Endothelial cell of umbilical vein (primary cell): ENCODE results near the gene CIBAR2. TPM values are rescaled to one million over a fixed set of nuclear protein-coding genes. Genes with fewer than 3 reads are reported as not detected.

Experiments
- BruUV-seq: library from RNA; stranded (reverse); fragments of 400-500 nt; replicated peaks from 2 replicates; lab custom pipeline; 2021; lab: Mats Ljungman, UMichigan
- CTCF ChIA-PET: fragments of 300-600, 350-600 bp; sonication (Branson Sonifier 250); formaldehyde crosslinking; loops from one replicate; lab custom pipeline; 2021; ENCODE audit warnings: antibody characterized with exemption, inconsistent platforms; lab: Charles Lee
- POLR2A ChIA-PET: fragments of 300-600, 350-600 bp; sonication (Branson Sonifier 250); formaldehyde crosslinking; loops from one replicate; lab custom pipeline; 2021; ENCODE audit warnings: antibody characterized with exemption, inconsistent platforms; lab: Charles Lee
- DNase-seq: peaks from one replicate; pipeline ENCODE4 v3.0.0-alpha.2; 2011; ENCODE audit warnings: low read depth, low spot score
- FAIRE-seq: peaks from 2 replicates; lab custom pipeline; 2011; peaks lifted over from hg19 to GRCh38; lab: Jason Lieb, UNC
- H2AFZ ChIP-seq: 2 replicates; pipeline ENCODE4 v1.6.0; 2012; ENCODE audit warnings: low read depth, low read length, control low read depth, inconsistent platforms
- H3K27ac ChIP-seq: 2 replicates; pipeline ENCODE4 v1.5.1; 2011; ENCODE audit warnings: low read depth, mild to moderate bottlenecking, control low read depth, low read length, moderate library complexity; ENCODE audit not compliant: insufficient read depth
- H3K27me3 ChIP-seq, 2 experiments: 2 replicates each; pipeline versions ENCODE4 v1.6.0 to v1.6.1; 2011; ENCODE audit warnings: low read length in 2 of 2, mixed read lengths in 1 of 2; ENCODE audit not compliant: control insufficient read depth in 2 of 2, insufficient read depth in 2 of 2
- H3K36me3 ChIP-seq, 2 experiments: 2 replicates in 1 of 2; 3 replicates in 1 of 2; pipeline ENCODE4 v1.5.1; 2011; ENCODE audit warnings: low read length in 2 of 2, mild to moderate bottlenecking in 1 of 2, moderate library complexity in 1 of 2; ENCODE audit not compliant: control insufficient read depth in 2 of 2, insufficient read depth in 2 of 2; ENCODE audit errors: extremely low read depth in 1 of 2
- H3K4me1 ChIP-seq: 3 replicates; pipeline ENCODE4 v1.5.1; 2011; ENCODE audit warnings: mild to moderate bottlenecking, low read length; ENCODE audit not compliant: control insufficient read depth, insufficient read depth; ENCODE audit errors: extremely low read depth
- H3K4me2 ChIP-seq: 2 replicates; pipeline ENCODE4 v1.6.1; 2011; ENCODE audit warnings: low read length, control low read depth, mixed read lengths; ENCODE audit not compliant: insufficient read depth
- H3K4me3 ChIP-seq, 3 experiments: fragments of 200-600 bp in 1 of 3; sonication (generic), shearing (Covaris generic) in 1 of 3; replicated peaks in 1 of 3; 2 replicates each; pipeline ENCODE4 v1.5.1; 2011 to 2016; ENCODE audit warnings: control low read depth in 3 of 3, low read length in 3 of 3, mild to moderate bottlenecking in 2 of 3, inconsistent platforms in 1 of 3, low read depth in 1 of 3, moderate library complexity in 1 of 3; ENCODE audit not compliant: insufficient read depth in 1 of 3
- H3K79me2 ChIP-seq: 2 replicates; pipeline ENCODE4 v1.6.0; 2012; ENCODE audit warnings: low read length, inconsistent platforms; ENCODE audit not compliant: control insufficient read depth, insufficient read depth
- H3K9ac ChIP-seq: replicated peaks from 2 replicates; pipeline ENCODE3; 2011; ENCODE audit warnings: low read length, control low read depth; ENCODE audit not compliant: insufficient read depth; ENCODE audit errors: extremely low read depth
- H3K9me1 ChIP-seq: replicated peaks from 3 replicates; pipeline ENCODE4 v1.6.0; 2011; ENCODE audit warnings: mild to moderate bottlenecking, low read length; ENCODE audit not compliant: control insufficient read depth, insufficient read depth; ENCODE audit errors: extremely low read depth
- H3K9me3 ChIP-seq: replicated peaks from 2 replicates; pipeline ENCODE4 v1.5.1; 2012; ENCODE audit warnings: low read length, inconsistent platforms; ENCODE audit not compliant: control insufficient read depth, insufficient read depth
- H4K20me1 ChIP-seq: replicated peaks from 2 replicates; pipeline ENCODE3; 2011; ENCODE audit warnings: mild to moderate bottlenecking, low read length; ENCODE audit not compliant: control insufficient read depth, insufficient read depth; ENCODE audit errors: extremely low read depth
- EZH2 ChIP-seq: IDR thresholded peaks from 2 replicates; pipeline ENCODE4 v1.6.1; 2012; ENCODE audit warnings: borderline replicate concordance, low read depth, mild to moderate bottlenecking, moderate library complexity, low read length, inconsistent platforms; ENCODE audit not compliant: severe bottlenecking
- FOS ChIP-seq: IDR thresholded peaks from 2 replicates; pipeline ENCODE4 v1.6.1; 2011; ENCODE audit warnings: mild to moderate bottlenecking, low read length, moderate library complexity, borderline replicate concordance; ENCODE audit not compliant: insufficient read depth
- GATA2 ChIP-seq: IDR thresholded peaks from 2 replicates; pipeline ENCODE4 v1.7.0; 2011; ENCODE audit warnings: low read depth, mild to moderate bottlenecking, moderate library complexity, mixed read lengths, low read length; ENCODE audit not compliant: insufficient read length, insufficient read depth
- JUN ChIP-seq: IDR thresholded peaks from 2 replicates; pipeline ENCODE4 v1.6.1; 2011; ENCODE audit warnings: borderline replicate concordance, low read depth; ENCODE audit not compliant: insufficient read length, insufficient read depth
- MYC ChIP-seq: IDR thresholded peaks from one replicate; pipeline ENCODE4 v1.6.1; 2011; ENCODE audit warnings: mild to moderate bottlenecking, low read depth, low read length
- POLR2A ChIP-seq: IDR thresholded peaks from 2 replicates; pipeline ENCODE4 v1.6.1; 2012; ENCODE audit warnings: low read depth, mild to moderate bottlenecking, control low read depth, low read length
- POLR2AphosphoS5 ChIP-seq: IDR thresholded peaks from 2 replicates; pipeline ENCODE4 v1.6.1; 2012; ENCODE audit warnings: low read depth, mild to moderate bottlenecking, control low read depth, low read length, moderate library complexity; ENCODE audit not compliant: insufficient read depth
- dilution Hi-C: fragments of 300-500 bp; cut with MboI; formaldehyde crosslinking; loops from one replicate; pipeline ENCODE4 v1.15.0; 2019; ENCODE audit warnings: low sequenced_read_pairs; ENCODE audit not compliant: extremely low pct_ligation_motif_present
- intact Hi-C: fragments of 100-400 bp; cut with micrococcal nuclease; formaldehyde crosslinking; loops from one replicate; pipeline ENCODE4 v1.10.0; 2022
- polyA plus RNA-seq, 4 experiments: library from polyadenylated mRNA; depleted of rRNA in 3 of 4; stranded (reverse) in 3 of 4; unstranded in 1 of 4; fragments of >200 nt; gene quantifications; 2 replicates each; pipeline versions ENCODE4 v1.2.1 to v1.2.3, GENCODE V29; 2011 to 2012; ENCODE audit warnings: missing spikeins in 1 of 4
- total RNA-seq: library from RNA; stranded (reverse); gene quantifications from 2 replicates; pipeline ENCODE4 v1.2.3, GENCODE V29; 2021
- TF ChIP-seq, protein P1 (sequence below): IDR thresholded peaks from 2 replicates; pipeline ENCODE4 v1.6.1; 2011; ENCODE audit not compliant: insufficient read depth, insufficient read length
- TF ChIP-seq, protein P2 (sequence below), 2 donors: IDR thresholded peaks; 1 replicate in 1 of 2; 2 replicates in 1 of 2; pipeline ENCODE4 v1.5.1; 2011; ENCODE audit warnings: low read length in 2 of 2, mild to moderate bottlenecking in 2 of 2, moderate library complexity in 2 of 2, control low read depth in 1 of 2, inconsistent platforms in 1 of 2, low read depth in 1 of 2; ENCODE audit not compliant: insufficient read depth in 1 of 2; ENCODE audit errors: extremely low read depth in 1 of 2

Gene CIBAR2
- total and polyA plus RNA-seq, 2 donors (not counting 3 experiments of a cell fraction or from before 2014, with no cell fraction given) = 0.07 TPM; not detected in 1

DNA sequence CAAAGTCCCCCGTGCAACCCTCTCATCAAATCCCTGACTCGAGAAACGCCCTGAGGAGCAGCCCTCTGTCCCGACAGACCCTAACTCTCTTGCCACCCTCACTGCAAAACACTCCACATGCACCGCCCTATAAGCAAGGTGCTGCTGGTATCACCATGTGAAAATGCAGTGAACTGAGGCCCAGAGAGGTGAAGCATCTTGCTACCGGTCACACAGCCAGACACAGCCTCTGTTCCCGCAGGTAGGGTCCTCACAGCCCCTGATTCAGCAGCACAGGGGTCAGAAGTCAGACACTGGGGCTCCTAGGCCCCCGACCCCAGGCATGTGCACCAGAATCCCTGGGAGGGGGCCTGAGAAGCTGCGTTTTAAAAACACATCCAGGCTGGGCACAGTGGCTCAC lies 1.1 kb downstream of the CIBAR2 start:
- CTCF ChIA-PET = interaction anchor here (1.3 to 2.3 kb wide), 2 partner anchors 25 to 505 kb away, joined by 3 to 6 read pairs; no protein-coding TSS in a partner anchor
- BruUV-seq = no TSS peak

More for the DNA sequence above, 1.1 kb downstream of the CIBAR2 start:
- dilution Hi-C loops = no loop called here
- no peak for FAIRE-seq
- no peaks in the 10 kb centered on the region for H3K9me3 ChIP-seq
- H3K4me1 ChIP-seq = no peaks in the 10 kb centered on the region
- intact Hi-C loops = loop anchor here (10.0 kb wide), 1 partner anchor 224 kb away; no protein-coding TSS in a partner anchor
- H2AFZ ChIP-seq = no peak overlapping the region
- no peaks in the 10 kb centered on the region for H4K20me1 ChIP-seq
- H3K27me3 ChIP-seq = no peaks in the 10 kb centered on the region
- no peak for DNase-seq
- H3K9ac ChIP-seq = no peak overlapping the region
- no peaks in the 10 kb centered on the region for H3K9me1 ChIP-seq
- no peaks in the 10 kb centered on the region for H3K36me3 ChIP-seq
- no peak overlapping the region for H3K4me2 ChIP-seq
- H3K4me3 ChIP-seq = no peak overlapping the region
- TF ChIP-seq, protein P1, sequence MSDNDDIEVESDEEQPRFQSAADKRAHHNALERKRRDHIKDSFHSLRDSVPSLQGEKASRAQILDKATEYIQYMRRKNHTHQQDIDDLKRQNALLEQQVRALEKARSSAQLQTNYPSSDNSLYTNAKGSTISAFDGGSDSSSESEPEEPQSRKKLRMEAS = no peak
- TF ChIP-seq POLR2AphosphoS5 = no peak
- no peak for TF ChIP-seq JUN
- TF ChIP-seq EZH2 = no peak
- TF ChIP-seq GATA2 = no peak
- TF ChIP-seq FOS = no peak
- no peak for TF ChIP-seq POLR2A
- TF ChIP-seq MYC = no peak
- TF ChIP-seq, protein P2, sequence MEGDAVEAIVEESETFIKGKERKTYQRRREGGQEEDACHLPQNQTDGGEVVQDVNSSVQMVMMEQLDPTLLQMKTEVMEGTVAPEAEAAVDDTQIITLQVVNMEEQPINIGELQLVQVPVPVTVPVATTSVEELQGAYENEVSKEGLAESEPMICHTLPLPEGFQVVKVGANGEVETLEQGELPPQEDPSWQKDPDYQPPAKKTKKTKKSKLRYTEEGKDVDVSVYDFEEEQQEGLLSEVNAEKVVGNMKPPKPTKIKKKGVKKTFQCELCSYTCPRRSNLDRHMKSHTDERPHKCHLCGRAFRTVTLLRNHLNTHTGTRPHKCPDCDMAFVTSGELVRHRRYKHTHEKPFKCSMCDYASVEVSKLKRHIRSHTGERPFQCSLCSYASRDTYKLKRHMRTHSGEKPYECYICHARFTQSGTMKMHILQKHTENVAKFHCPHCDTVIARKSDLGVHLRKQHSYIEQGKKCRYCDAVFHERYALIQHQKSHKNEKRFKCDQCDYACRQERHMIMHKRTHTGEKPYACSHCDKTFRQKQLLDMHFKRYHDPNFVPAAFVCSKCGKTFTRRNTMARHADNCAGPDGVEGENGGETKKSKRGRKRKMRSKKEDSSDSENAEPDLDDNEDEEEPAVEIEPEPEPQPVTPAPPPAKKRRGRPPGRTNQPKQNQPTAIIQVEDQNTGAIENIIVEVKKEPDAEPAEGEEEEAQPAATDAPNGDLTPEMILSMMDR (IDR thresholded peaks at IDR 0.05; ENCODE audit: extremely low read depth in 1 of 2, insufficient read depth in 1 of 2, low read depth in 1 of 2, low read length in 2 of 2) = no peak
- no peak overlapping the region for H3K27ac ChIP-seq
- H3K79me2 ChIP-seq = no peaks in the 10 kb centered on the region
- POLR2A ChIA-PET = no interaction called here
